SH-SY5Y (cell line): ENCODE results near the gene TRPC4AP.

Experiments
- GATA2 ChIP-seq: IDR thresholded peaks from 2 replicates; pipeline ENCODE4 v1.6.1; 2011; ENCODE audit warnings: mild to moderate bottlenecking, low read depth, low read length
- GATA3 ChIP-seq: IDR thresholded peaks from 2 replicates; pipeline ENCODE4 v1.6.1; 2011; ENCODE audit warnings: low read depth, mild to moderate bottlenecking, low read length, moderate library complexity

The TRPC4AP gene

GRCh38 chr20:35002426-35003210 is 90.0 kb downstream of the TRPC4AP start:
- no peak for TF ChIP-seq GATA3
- no peak for TF ChIP-seq GATA2

GRCh38 chr20:35001596-35002362 is 90.8 kb downstream of the TRPC4AP start:
- TF ChIP-seq GATA2 = no peak
- TF ChIP-seq GATA3 = no peak

- TF ChIP-seq GATA2 (no peak), GATA3 (no peak)
Observed at GRCh38 chr20:35000922-35001595, 91.5 kb downstream of the TRPC4AP start.

- TF ChIP-seq GATA3 = no peak
- TF ChIP-seq GATA2 = no peak
Observed at GRCh38 chr20:35000311-35000921, 92.2 kb downstream of the TRPC4AP start.

GRCh38 chr20:34999782-35000181 is 92.8 kb downstream of the TRPC4AP start:
- TF ChIP-seq GATA3 (no peak), GATA2 (no peak)

- TF ChIP-seq GATA3 (no peak), GATA2 (no peak)
Observed at GRCh38 chr20:34999021-34999451, 93.6 kb downstream of the TRPC4AP start.

GRCh38 chr20:34998331-34998950 is 94.2 kb downstream of the TRPC4AP start:
- TF ChIP-seq GATA3 = no peak
- no peak for TF ChIP-seq GATA2

- TF ChIP-seq GATA2 = no peak
- no peak for TF ChIP-seq GATA3
Observed at GRCh38 chr20:34997774-34998173, 94.8 kb downstream of the TRPC4AP start.

- TF ChIP-seq GATA3 (no peak), GATA2 (no peak)
Observed at GRCh38 chr20:34997131-34997561, 95.5 kb downstream of the TRPC4AP start.

- TF ChIP-seq GATA3 = no peak
- no peak for TF ChIP-seq GATA2
Observed at GRCh38 chr20:34996243-34997028, 96.2 kb downstream of the TRPC4AP start.

GRCh38 chr20:34995696-34996095 is 96.9 kb downstream of the TRPC4AP start:
- TF ChIP-seq GATA2 (no peak), GATA3 (no peak)

- TF ChIP-seq GATA3 = no peak
- no peak for TF ChIP-seq GATA2
Observed at GRCh38 chr20:34995192-34995591, 97.4 kb downstream of the TRPC4AP start.
